Transverse colon (tissue), 4 donors: ENCODE data around the gene CDK4. TPM values are rescaled to one million over a fixed set of nuclear protein-coding genes. Genes with fewer than 3 reads are reported as not detected.

Experiments used
- DNase-seq: peaks from one replicate; pipeline ENCODE4 v3.0.0-alpha.2; 2019
- H3K27ac ChIP-seq, 4 donors: fragments of 200-600 bp; sonication (generic); 2 replicates each; pipeline ENCODE4 v1.5.1; 2016 to 2018; ENCODE audit warnings: inconsistent platforms in 4 of 4
- H3K27me3 ChIP-seq: fragments of 200-600 bp; sonication (generic); 2 replicates; pipeline ENCODE4 v1.5.1; 2017; ENCODE audit warnings: inconsistent platforms
- H3K36me3 ChIP-seq, 4 donors: fragments of 200-600 bp; sonication (generic); 2 replicates each; pipeline ENCODE4 v1.5.1; 2017 to 2019; ENCODE audit warnings: inconsistent platforms in 4 of 4
- H3K4me1 ChIP-seq, 4 donors: fragments of 200-600 bp; sonication (generic); 2 replicates each; pipeline ENCODE4 v1.5.1; 2017 to 2020; ENCODE audit warnings: inconsistent platforms in 4 of 4
- H3K4me3 ChIP-seq, 4 donors: fragments of 200-600 bp; sonication (generic); 1 replicate in 1 of 4; 2 replicates in 3 of 4; pipeline versions ENCODE4 v1.5.1 to v1.6.1; 2017 to 2019; ENCODE audit warnings: inconsistent platforms in 4 of 4
- H3K9me3 ChIP-seq, 2 donors: fragments of 200-600 bp; sonication (generic); 2 replicates each; pipeline ENCODE4 v1.5.1; 2017 to 2019; ENCODE audit warnings: inconsistent platforms in 2 of 2
- CTCF ChIP-seq, 5 experiments: fragments of 200-600 bp in 3 of 5; fragments of 450-650 bp in 2 of 5; sonication (generic) in 3 of 5; IDR thresholded peaks; 1 replicate in 2 of 5; 2 replicates in 3 of 5; pipeline ENCODE4 v1.5.1; 2016 to 2017; ENCODE audit warnings: antibody characterized with exemption in 5 of 5, inconsistent platforms in 3 of 5, mild to moderate bottlenecking in 2 of 5, moderate library complexity in 1 of 5
- EP300 ChIP-seq: sonication (generic); formaldehyde crosslinking; IDR thresholded peaks from one replicate; pipeline ENCODE4 v1.6.1; 2017; ENCODE audit warnings: antibody characterized with exemption, low read depth
- POLR2A ChIP-seq: fragments of 450-650 bp; IDR thresholded peaks from one replicate; pipeline ENCODE4 v1.6.1; 2016; ENCODE audit warnings: antibody characterized with exemption, mild to moderate bottlenecking, moderate library complexity
- POLR2AphosphoS5 ChIP-seq, 3 donors: sonication (generic); formaldehyde crosslinking; IDR thresholded peaks; one replicate each; pipeline ENCODE4 v1.6.1; 2016; ENCODE audit warnings: antibody characterized with exemption in 3 of 3
- WGBS, 2 donors: methylation state at CpG; one replicate each; pipeline ENCODE4 v1.1.5; 2018; ENCODE audit warnings: low coverage in 1 of 2; 5-methylcytosine and 5-hydroxymethylcytosine counted together
- in situ Hi-C, 4 donors: fragments of 200-750 bp; cut with MboI; loops; one replicate each; pipeline versions ENCODE4 v1.15.0 to v1.15.1; 2017; ENCODE audit warnings: low sequenced_read_pairs in 3 of 4, low pct_ligation_motif_present in 1 of 4, low pct_unique_long_range_greater_than_20kb in 1 of 4
- intact Hi-C: fragments of 100-400 bp; cut with DNase I; formaldehyde crosslinking; loops from one replicate; pipeline ENCODE4 v1.15.1; 2023; ENCODE audit warnings: low total_unique reads
- total RNA-seq, 4 donors: library from RNA; depleted of rRNA; stranded (reverse); fragments of >200 nt; gene quantifications; one replicate each; pipeline ENCODE4 v1.1.0, GENCODE V29; 2016

Gene CDK4
- total RNA-seq, 4 donors from 2014 or later, result 20.9 to 194 (median 47.8) TPM

DNA sequence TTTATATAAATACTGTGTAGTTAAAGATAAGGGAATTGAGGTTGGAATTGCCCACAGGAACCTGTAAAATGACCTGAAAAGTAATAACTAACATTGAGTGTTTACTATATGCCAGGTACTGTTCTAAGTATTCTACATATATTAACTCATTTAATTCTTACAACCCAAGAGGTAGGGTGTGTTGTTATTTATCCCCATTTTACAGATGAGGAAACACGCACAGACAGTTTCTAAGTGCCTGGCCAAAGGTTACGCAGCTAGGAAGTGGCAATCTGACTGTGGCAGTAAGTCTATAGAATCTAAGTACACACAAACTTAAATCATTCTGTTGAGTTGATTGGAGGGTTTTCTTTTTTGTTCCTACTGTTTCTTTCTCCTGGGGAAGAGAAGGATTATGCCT, 8.3 kb downstream of the CDK4 start:
- 69 to 78% methylated on average over 2 of the region's 2 CpGs for WGBS, 2 donors
- Histone ChIP-seq H3K36me3 (peaks cover 0 to 18% (median 6%) of the 10 kb centered on the region in 4 donors), H3K9me3 (no peaks in the 10 kb centered on the region), H3K4me1 (peaks cover 4 to 26% (median 9%) of the 10 kb centered on the region in 4 donors), H3K4me3 (no peak overlapping the region), H3K27ac (peak overlapping the region; percentile 93 to 96 (median 95)), H3K27me3 (peaks cover 19% of the 10 kb centered on the region)
- intact Hi-C loops (no loop called here), in situ Hi-C loops (no loop called here)
- DNase-seq, result no peak
- TF ChIP-seq CTCF (IDR thresholded peaks at IDR 0.05), result no peak
- no peak for TF ChIP-seq POLR2AphosphoS5 (IDR thresholded peaks at IDR 0.05)
- TF ChIP-seq EP300, result no peak
- TF ChIP-seq POLR2A, result no peak

DNA sequence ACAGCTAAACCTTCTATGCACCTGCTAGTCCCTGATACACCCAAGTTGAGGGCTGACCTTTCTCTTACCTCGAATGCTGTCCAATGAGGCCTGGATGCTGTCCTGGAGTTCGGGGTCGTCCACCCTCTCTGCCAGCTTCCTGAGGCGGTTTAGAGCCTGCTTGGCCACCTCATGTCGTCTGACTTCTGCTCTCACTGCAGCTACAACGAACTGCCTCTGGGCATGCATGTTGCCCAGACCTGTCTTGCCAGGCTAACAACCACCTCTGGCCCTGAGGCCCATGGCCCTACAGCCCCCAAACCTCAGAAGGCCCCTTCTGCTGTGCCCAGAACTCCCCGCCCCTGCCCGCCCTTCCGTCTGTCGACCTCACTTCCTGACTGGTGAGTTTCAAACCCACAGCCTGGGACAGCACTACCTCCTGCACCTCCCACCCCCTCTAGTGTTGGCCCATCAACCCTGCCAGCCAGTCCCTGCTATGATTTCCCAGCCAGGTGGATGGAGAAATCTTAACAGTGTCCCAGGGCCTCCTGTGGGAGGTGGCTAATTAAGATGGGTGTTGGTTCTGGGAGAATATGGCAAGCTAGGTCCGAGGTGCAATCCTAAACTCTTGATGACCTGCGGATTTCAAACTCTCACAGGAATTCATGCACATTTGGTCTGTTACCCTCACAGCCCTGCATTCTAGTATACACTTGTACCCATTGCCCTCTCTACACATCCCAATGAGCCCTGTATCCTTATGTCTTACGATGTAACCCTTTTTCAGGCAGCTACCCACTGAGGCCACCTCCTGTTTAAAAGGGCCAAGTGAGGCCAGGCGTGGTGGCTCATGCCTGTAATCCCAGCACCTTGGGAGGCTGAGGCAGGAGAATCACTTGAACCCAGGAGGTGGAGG, 10.0 kb downstream of the CDK4 start:
- peak; percentile 70 for DNase-seq
- in situ Hi-C loops, result no loop called here
- intact Hi-C loops, result no loop called here
- TF ChIP-seq CTCF (IDR thresholded peaks at IDR 0.05), result peak in 1 of 5 experiments; percentile 10
- TF ChIP-seq POLR2AphosphoS5 (IDR thresholded peaks at IDR 0.05), result no peak
- no peak for TF ChIP-seq EP300
- H3K4me1 ChIP-seq, result peaks cover 19 to 42% (median 26%) of the 10 kb centered on the region in 4 donors
- H3K27me3 ChIP-seq, result peaks cover 36% of the 10 kb centered on the region
- no peaks in the 10 kb centered on the region for H3K9me3 ChIP-seq
- WGBS, 2 donors, result 41 to 45% methylated on average over 5 to 14 of the region's 14 CpGs
- H3K4me3 ChIP-seq, result peak overlapping the region in 2 of 4 donors; percentile 21 to 37
- peaks cover 0 to 3% (median under 1%) of the 10 kb centered on the region in 4 donors for H3K36me3 ChIP-seq
- H3K27ac ChIP-seq, result peak overlapping the region; percentile 7 to 67 (median 49)

GRCh38 chr12:57741413-57741789, 10.7 kb downstream of the CDK4 start:
- H3K4me1 ChIP-seq, result peaks cover 19 to 47% (median 28%) of the 10 kb centered on the region in 4 donors
- peak overlapping the region in 2 of 4 donors; percentile 21 to 37 for H3K4me3 ChIP-seq
- H3K36me3 ChIP-seq, result no peaks in the 10 kb centered on the region
- TF ChIP-seq CTCF (IDR thresholded peaks at IDR 0.05), result no peak
- TF ChIP-seq POLR2A, result no peak
- no peak for TF ChIP-seq EP300
- TF ChIP-seq POLR2AphosphoS5 (IDR thresholded peaks at IDR 0.05), result no peak
- in situ Hi-C loops, result no loop called here
- WGBS, 2 donors, result 40% methylated on average over 1 of the region's 1 CpG; no CpG with 5 or more reads in 1 of the 2 donors
- peak overlapping the region; percentile 7 to 67 (median 49) for H3K27ac ChIP-seq
- DNase-seq, result no peak
- no peaks in the 10 kb centered on the region for H3K9me3 ChIP-seq
- intact Hi-C loops, result no loop called here
- peaks cover 43% of the 10 kb centered on the region for H3K27me3 ChIP-seq

- in situ Hi-C loops, result no loop called here
- Histone ChIP-seq H3K36me3 (no peaks in the 10 kb centered on the region), H3K27ac (no peak overlapping the region), H3K4me1 (peaks cover 25 to 48% (median 28%) of the 10 kb centered on the region in 4 donors), H3K9me3 (no peaks in the 10 kb centered on the region), H3K27me3 (peaks cover 49% of the 10 kb centered on the region), H3K4me3 (peak overlapping the region in 2 of 4 donors; percentile 21 to 37)
- intact Hi-C loops, result no loop called here
- TF ChIP-seq EP300, result no peak
- no peak for TF ChIP-seq POLR2AphosphoS5 (IDR thresholded peaks at IDR 0.05)
- no peak for TF ChIP-seq CTCF (IDR thresholded peaks at IDR 0.05)
- no peak for TF ChIP-seq POLR2A
- peak; percentile 58 for DNase-seq
- 54 to 62% methylated on average over 3 to 5 of the region's 5 CpGs for WGBS, 2 donors
These were observed 11.3 kb downstream of the CDK4 start for GRCh38 chr12:57740656-57741412.
